ACC112 (cell line): ENCODE measurements around the gene DCAF11.

ENCODE experiments used
- H2AFZ ChIP-seq: fragments of 200-600 bp; sonication (generic); one replicate; pipeline ENCODE4 v1.6.0; 2017; ENCODE audit warnings: antibody characterized with exemption, low read length; ENCODE audit not compliant: unreplicated experiment
- H3K27ac ChIP-seq: fragments of 200-600 bp; sonication (generic); 2 replicates; pipeline ENCODE4 v1.5.1; 2014; ENCODE audit warnings: low read depth, mild to moderate bottlenecking, antibody characterized with exemption, low read length, moderate library complexity
- H3K27me3 ChIP-seq: fragments of 200-600 bp; sonication (generic); 2 replicates; pipeline ENCODE4 v1.6.1; 2014; ENCODE audit warnings: mild to moderate bottlenecking, antibody characterized with exemption, low read length, moderate library complexity, mixed read lengths; ENCODE audit not compliant: insufficient read depth
- H3K36me3 ChIP-seq: fragments of 200-600 bp; sonication (generic); 2 replicates; pipeline ENCODE4 v1.6.1; 2016; ENCODE audit warnings: mild to moderate bottlenecking, antibody characterized with exemption, low read length, moderate library complexity, mixed read lengths; ENCODE audit not compliant: insufficient read depth
- H3K4me1 ChIP-seq: fragments of 200-600 bp; sonication (generic); one replicate; pipeline ENCODE4 v1.6.1; 2016; ENCODE audit warnings: low read length, mixed read lengths; ENCODE audit not compliant: insufficient read depth, unreplicated experiment, control insufficient read depth
- H3K4me3 ChIP-seq: fragments of 200-600 bp; sonication (generic); 2 replicates; pipeline ENCODE4 v1.5.1; 2014; ENCODE audit warnings: mild to moderate bottlenecking, low read depth, low read length
- H3K79me2 ChIP-seq: fragments of 200-600 bp; sonication (generic); one replicate; pipeline ENCODE4 v1.6.0; 2016; ENCODE audit warnings: low read length; ENCODE audit not compliant: control insufficient read depth, unreplicated experiment, insufficient read depth

Gene DCAF11

DNA sequence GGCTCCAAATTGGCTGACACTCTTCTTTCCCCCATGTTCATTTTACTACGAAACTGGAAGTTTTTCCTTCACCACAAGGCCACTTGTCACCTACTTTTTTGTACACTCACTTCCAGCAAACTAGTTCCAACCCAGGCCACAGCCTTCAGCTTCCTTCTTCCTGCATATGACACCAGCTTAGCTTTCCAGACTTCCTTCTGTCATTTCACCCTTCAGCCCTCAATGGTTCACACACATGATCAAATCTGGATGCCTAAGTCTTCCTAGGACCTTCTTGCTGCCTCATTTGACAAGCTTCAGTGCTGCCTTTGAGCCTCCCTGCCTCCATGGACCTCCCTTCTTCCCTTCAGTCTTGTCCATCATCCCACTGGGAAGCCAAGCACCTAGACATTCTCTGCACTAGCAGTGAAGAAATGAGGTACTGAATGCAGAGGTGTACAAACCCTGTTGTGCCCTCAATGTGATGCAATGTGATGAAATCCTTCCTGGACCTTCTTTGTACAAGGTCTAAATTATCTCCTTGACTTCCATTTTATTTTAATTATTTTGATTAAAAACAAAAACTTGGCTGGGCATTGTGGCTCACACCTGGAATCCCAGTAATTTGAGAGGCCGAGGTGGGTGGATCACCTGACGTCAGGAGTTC is 53.0 kb downstream of the DCAF11 start:
- no peak overlapping the region for H3K27ac ChIP-seq

DNA sequence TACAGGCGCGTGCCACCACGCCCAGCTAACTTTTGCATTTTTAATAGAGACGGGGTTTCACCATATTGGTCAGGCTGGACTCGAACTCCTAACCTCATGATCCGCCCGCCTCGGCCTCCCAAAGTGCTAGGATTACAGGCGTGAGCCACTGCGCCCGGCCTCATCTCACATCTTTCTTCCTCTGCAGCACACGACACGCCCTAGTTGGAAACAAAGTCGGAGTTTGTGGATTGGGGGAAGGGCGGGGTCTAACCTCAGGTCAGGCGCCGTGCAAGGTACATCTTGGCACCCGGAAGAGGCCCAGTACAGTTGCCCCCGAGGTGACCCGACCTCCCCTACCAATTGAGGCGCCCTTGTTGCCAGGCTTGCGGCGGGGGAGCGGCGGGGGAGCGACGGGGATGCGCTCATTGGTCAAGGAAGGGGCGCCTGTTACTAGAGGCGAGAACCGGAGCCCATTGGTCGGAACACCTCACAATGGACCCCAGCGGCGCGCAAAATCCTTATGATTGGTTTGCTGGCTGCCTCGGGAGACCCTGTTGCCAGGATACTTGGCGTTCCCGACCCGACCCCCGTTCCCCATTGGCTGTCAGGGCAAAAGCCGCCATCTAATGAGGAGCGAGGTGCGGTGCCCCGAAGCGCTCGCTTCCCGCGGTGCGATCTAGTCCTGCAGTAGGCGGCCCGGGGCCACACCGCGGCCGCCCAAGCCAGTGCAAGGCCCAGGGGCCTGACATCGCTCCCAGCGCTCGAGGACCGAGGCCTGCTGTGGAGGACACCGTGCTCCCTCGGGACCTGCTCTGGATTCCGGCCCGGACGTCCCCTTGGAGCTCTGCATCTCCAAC is 57.1 kb downstream of the DCAF11 start, which contains the start of gene REC8:
TSS of gene REC8 (plus strand) at position 659 of the 839 bp plus-strand sequence. CDS start 473 bp downstream, outside the sequence.
- Histone ChIP-seq H3K36me3 (peaks cover 36% of the 10 kb centered on the region), H3K27ac (no peak within 1 kb of the TSS), H3K4me3 (no peak within 1 kb of the TSS), H3K4me1 (no peaks in the 10 kb centered on the region), H3K27me3 (no peaks in the 10 kb centered on the region), H3K79me2 (no peaks in the 10 kb centered on the region), H2AFZ (no peak within 1 kb of the TSS)

More for the DNA sequence above, 53.0 kb downstream of the DCAF11 start:
- peaks cover 8% of the 10 kb centered on the region for H3K4me1 ChIP-seq
- H2AFZ ChIP-seq, result no peak overlapping the region
- no peaks in the 10 kb centered on the region for H3K27me3 ChIP-seq
- H3K36me3 ChIP-seq, result peaks cover 53% of the 10 kb centered on the region
- peaks cover 19% of the 10 kb centered on the region for H3K79me2 ChIP-seq
- H3K4me3 ChIP-seq, result no peak overlapping the region

DNA sequence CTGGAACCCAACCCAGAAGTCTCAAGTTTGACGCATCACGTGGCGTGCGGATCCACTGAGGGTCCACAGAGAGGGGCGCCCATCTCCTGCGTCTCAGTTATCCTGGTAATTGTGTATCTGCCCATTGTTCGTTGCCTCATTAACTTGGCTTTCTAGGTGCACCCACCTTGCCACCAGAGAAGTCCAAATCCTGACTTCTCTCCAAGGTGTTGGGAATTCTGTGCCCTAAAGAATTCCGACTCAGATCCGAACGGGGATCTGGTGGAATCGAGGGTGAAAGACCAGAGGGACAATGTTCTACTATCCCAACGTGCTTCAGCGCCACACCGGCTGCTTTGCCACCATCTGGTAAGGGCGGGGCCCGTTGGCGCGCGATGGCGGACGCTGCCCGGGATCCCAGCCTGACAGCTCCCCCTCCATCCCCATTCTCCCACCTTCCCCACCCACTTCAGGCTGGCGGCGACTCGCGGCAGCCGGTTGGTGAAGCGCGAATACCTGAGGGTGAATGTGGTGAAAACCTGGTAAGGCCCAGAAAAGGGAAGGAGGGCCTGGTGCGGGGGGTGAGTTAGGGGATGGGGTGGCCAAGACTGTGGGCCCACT is 57.8 kb downstream of the DCAF11 start:
- H3K27ac ChIP-seq, result no peak overlapping the region
- no peaks in the 10 kb centered on the region for H3K4me1 ChIP-seq
- no peak overlapping the region for H3K4me3 ChIP-seq
- no peaks in the 10 kb centered on the region for H3K79me2 ChIP-seq
- peaks cover 36% of the 10 kb centered on the region for H3K36me3 ChIP-seq
- H3K27me3 ChIP-seq, result no peaks in the 10 kb centered on the region
- H2AFZ ChIP-seq, result no peak overlapping the region

DNA sequence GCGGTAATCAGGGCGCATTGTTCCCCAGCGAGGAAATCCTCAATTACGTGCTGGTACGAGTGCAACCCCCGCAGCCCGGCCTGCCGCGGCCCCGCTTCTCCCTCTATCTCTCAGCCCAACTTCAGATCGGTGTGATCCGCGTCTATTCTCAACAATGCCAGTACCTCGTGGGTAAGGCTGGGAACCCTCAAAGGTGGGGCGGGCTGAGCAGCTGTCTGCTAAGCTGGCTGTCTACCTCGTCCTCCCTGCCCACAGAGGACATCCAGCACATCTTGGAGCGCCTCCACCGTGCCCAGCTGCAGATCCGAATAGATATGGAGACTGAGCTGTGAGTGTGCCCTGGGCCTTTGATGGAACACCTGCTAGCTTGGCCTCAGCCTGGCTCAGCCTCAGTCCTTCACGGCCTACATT is 58.3 kb downstream of the DCAF11 start:
- Histone ChIP-seq H3K4me3 (no peak overlapping the region), H3K4me1 (no peaks in the 10 kb centered on the region), H3K79me2 (no peaks in the 10 kb centered on the region), H3K27me3 (no peaks in the 10 kb centered on the region), H2AFZ (no peak overlapping the region), H3K27ac (no peak overlapping the region), H3K36me3 (peaks cover 32% of the 10 kb centered on the region)
